ENCODE measurements around the gene QARS1. TPM values are rescaled to one million over a fixed set of nuclear protein-coding genes. Genes with fewer than 3 reads are reported as not detected.

Gene QARS1
- total RNA-seq, 1 donor from 2014 or later: 342 TPM

DNA sequence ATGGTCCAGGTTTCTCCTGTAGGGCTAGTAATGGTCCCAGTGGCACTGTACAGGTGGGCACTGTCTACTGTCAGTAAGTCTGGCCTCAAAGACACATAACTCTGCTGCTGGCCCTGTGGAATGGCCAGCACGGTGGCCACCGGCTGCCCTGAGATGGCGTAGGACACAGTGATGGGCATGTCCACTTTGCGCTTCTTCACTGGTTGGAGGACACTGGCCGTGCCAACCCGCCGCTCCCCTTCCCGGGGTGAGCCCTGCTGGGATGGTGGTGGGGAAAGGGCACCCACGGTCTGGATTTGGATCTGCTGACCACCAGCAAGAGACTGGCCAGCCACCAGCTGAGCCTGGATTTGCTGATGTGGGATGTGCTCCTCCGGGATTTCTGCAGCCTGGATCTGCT lies 47.3 kb downstream of the QARS1 start:
- Mint-ChIP-seq H3K9me3 (no peaks in the 10 kb centered on the region), H3K36me3 (ENCODE audit: low read depth) (peaks cover 74% of the 10 kb centered on the region), H3K27me3 (no peaks in the 10 kb centered on the region), H3K27ac (no peak overlapping the region), H3K4me3 (no peak overlapping the region), H3K4me1 (no peaks in the 10 kb centered on the region)
- TF ChIP-seq, protein P1, sequence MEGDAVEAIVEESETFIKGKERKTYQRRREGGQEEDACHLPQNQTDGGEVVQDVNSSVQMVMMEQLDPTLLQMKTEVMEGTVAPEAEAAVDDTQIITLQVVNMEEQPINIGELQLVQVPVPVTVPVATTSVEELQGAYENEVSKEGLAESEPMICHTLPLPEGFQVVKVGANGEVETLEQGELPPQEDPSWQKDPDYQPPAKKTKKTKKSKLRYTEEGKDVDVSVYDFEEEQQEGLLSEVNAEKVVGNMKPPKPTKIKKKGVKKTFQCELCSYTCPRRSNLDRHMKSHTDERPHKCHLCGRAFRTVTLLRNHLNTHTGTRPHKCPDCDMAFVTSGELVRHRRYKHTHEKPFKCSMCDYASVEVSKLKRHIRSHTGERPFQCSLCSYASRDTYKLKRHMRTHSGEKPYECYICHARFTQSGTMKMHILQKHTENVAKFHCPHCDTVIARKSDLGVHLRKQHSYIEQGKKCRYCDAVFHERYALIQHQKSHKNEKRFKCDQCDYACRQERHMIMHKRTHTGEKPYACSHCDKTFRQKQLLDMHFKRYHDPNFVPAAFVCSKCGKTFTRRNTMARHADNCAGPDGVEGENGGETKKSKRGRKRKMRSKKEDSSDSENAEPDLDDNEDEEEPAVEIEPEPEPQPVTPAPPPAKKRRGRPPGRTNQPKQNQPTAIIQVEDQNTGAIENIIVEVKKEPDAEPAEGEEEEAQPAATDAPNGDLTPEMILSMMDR (IDR thresholded peaks at IDR 0.05): no peak
- ChIA-PET POLR2A (no interaction called here), CTCF (no interaction called here)
- ATAC-seq (ENCODE audit: low read depth) (no peak), DNase-seq (no peak)
- intact Hi-C loops (cut with micrococcal nuclease): no loop called here

DNA sequence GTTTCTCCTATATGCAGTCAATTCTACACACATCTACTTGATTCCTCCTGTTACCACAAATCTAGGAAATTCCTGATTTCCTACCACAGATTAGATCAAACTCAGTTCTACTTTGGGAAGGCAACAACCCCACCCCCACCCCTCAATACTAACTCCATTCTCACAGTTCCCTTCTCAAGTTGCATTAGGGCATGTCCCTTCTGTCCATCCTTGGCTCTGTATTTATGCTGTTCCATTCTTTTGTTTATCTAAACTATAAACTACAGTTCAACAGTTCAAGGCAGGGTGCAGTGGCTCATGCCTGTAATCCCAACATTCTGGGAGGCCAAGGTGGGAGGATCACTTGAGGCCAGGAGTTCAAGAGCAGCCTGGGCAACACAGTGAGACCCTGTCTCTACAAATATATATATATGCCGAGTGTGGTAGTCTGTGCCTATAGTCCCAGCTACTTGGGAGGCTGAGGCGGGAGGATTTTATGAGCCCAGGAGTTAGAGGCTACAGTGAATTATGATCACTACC lies 50.2 kb downstream of the QARS1 start:
- CTCF ChIA-PET: no interaction called here
- peaks cover 78% of the 10 kb centered on the region for H3K36me3 Mint-ChIP-seq (ENCODE audit: low read depth)
- no peaks in the 10 kb centered on the region for H3K4me1 Mint-ChIP-seq
- DNase-seq (no peak), ATAC-seq (ENCODE audit: low read depth) (no peak)
- H3K9me3 Mint-ChIP-seq: no peaks in the 10 kb centered on the region
- POLR2A ChIA-PET: interaction anchor here (0.6 kb wide), 1 partner anchor 220 kb away, joined by 4 read pairs; no protein-coding TSS in a partner anchor
- no peak overlapping the region for H3K27ac Mint-ChIP-seq
- TF ChIP-seq, protein P1 (IDR thresholded peaks at IDR 0.05): no peak
- intact Hi-C loops (cut with micrococcal nuclease): no loop called here
- no peak overlapping the region for H3K4me3 Mint-ChIP-seq
- no peaks in the 10 kb centered on the region for H3K27me3 Mint-ChIP-seq

DNA sequence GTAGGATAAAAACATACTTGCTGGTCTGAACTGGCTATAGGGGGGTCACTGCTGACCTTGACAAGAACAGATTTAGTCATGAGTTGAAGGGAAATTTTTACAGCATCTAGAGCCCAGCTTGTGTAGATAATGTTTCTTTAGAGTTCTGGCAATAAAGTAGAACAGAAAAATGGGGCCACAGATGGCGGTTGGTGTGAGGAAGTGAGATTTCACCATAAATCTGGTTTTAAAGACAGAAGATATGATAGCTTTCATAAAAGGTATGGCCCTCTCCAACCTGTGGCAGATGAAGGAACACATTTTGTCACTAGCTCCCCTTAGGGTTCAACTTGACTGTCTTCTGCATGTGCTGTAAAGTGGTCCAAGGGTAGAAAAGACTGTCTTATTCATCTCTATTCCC lies 51.0 kb downstream of the QARS1 start:
- TF ChIP-seq, protein P1 (IDR thresholded peaks at IDR 0.05): no peak
- no peaks in the 10 kb centered on the region for H3K9me3 Mint-ChIP-seq
- intact Hi-C loops (cut with micrococcal nuclease): no loop called here

More for the DNA sequence above, 51.0 kb downstream of the QARS1 start:
- Mint-ChIP-seq H3K36me3 (ENCODE audit: low read depth) (peaks cover 79% of the 10 kb centered on the region), H3K27ac (no peak overlapping the region), H3K27me3 (no peaks in the 10 kb centered on the region), H3K4me3 (no peak overlapping the region), H3K4me1 (no peaks in the 10 kb centered on the region)
- DNase-seq (no peak), ATAC-seq (ENCODE audit: low read depth) (no peak)
- POLR2A ChIA-PET: no interaction called here
- CTCF ChIA-PET: no interaction called here

Other genes starting within 250 kb of the QARS1 start
- 9.9 and 11.0 TPM in 2 replicates for gene SLC25A20, start 205.9 kb downstream of the QARS1 start, total RNA-seq
- gene ARIH2, start 185.9 kb downstream of the QARS1 start, total RNA-seq: 96.6 and 112 TPM in 2 replicates
- 26.0 and 34.4 TPM in 2 replicates for gene P4HTM, start 114.5 kb downstream of the QARS1 start, total RNA-seq
- gene WDR6, start 97.4 kb downstream of the QARS1 start, total RNA-seq: 205 and 250 TPM in 2 replicates
- gene DALRD3, start 86.2 kb downstream of the QARS1 start, total RNA-seq: 36.7 and 38.3 TPM in 2 replicates
- gene NDUFAF3, start 82.6 kb downstream of the QARS1 start, total RNA-seq: 86.3 and 86.5 TPM in 2 replicates
- 387 and 414 TPM in 2 replicates for gene IMPDH2, start 75.4 kb downstream of the QARS1 start, total RNA-seq
- 142 and 155 TPM in 2 replicates for gene QRICH1, start 10.7 kb downstream of the QARS1 start, total RNA-seq
- 62.0 and 75.3 TPM in 2 replicates for gene USP19, start 16.1 kb upstream of the QARS1 start, total RNA-seq
- gene LAMB2, start 28.3 kb upstream of the QARS1 start, total RNA-seq: not detected in 2 replicates
- gene CCDC71, start 61.6 kb upstream of the QARS1 start, total RNA-seq: 28.3 and 28.9 TPM in 2 replicates
- gene KLHDC8B, start 66.8 kb upstream of the QARS1 start, total RNA-seq: 1.1 and 1.2 TPM in 2 replicates
- gene C3orf62, start 172.5 kb upstream of the QARS1 start, total RNA-seq: 5.3 and 6.1 TPM in 2 replicates
- 86.7 and 115 TPM in 2 replicates for gene USP4, start 235.3 kb upstream of the QARS1 start, total RNA-seq

Data from activated B cell treated with CpG ODN at 0.5 μM for 24 hours (primary cell).